Natural killer cell treated with Interleukin-12 subunit alpha and Interleukin-12 subunit beta and Interleukin-15 and Interleukin-18, amount 100 ng/mL, for 72 hours (primary cell): Measurements from ENCODE around the gene GNAL. TPM values are rescaled to one million over a fixed set of nuclear protein-coding genes. Genes with fewer than 3 reads are reported as not detected.
"Not testable (repeated sequence)": the region's sequence is repeated elsewhere in the genome, so short reads cannot be mapped to it uniquely, and the experiment has no call there.

Experiments used
- ATAC-seq, 2 donors: fragments of 150-1000 bp; cut with Tn5 transposase in 1 of 2; sonication (Bioruptor Pico), chemical (Tn5 transposase) in 1 of 2; 2 replicates each; pipeline ENCODE4 v1.10.0; 2021
- DNase-seq: peaks from one replicate; pipeline ENCODE4 v3.0.0; 2022; ENCODE audit warnings: low spot score
- H3K27ac Mint-ChIP-seq, 2 donors: 1 replicate in 1 of 2; 2 replicates in 1 of 2; pipeline ENCODE4 v1.8.0; 2022; ENCODE audit warnings: mixed read lengths in 2 of 2, mild to moderate bottlenecking in 1 of 2, moderate library complexity in 1 of 2
- H3K27me3 Mint-ChIP-seq, 2 donors: 1 replicate in 1 of 2; 2 replicates in 1 of 2; pipeline ENCODE4 v1.8.0; 2022; ENCODE audit warnings: mixed read lengths in 2 of 2
- H3K36me3 Mint-ChIP-seq: one replicate; pipeline ENCODE4 v1.8.0; 2022; ENCODE audit warnings: mixed read lengths
- H3K4me1 Mint-ChIP-seq, 2 donors: 1 replicate in 1 of 2; 2 replicates in 1 of 2; pipeline ENCODE4 v1.8.0; 2022; ENCODE audit warnings: low read depth in 2 of 2, mixed read lengths in 2 of 2, mild to moderate bottlenecking in 1 of 2
- H3K4me3 Mint-ChIP-seq: one replicate; pipeline ENCODE4 v1.8.0; 2022; ENCODE audit warnings: mixed read lengths
- H3K9me3 Mint-ChIP-seq: 2 replicates; pipeline ENCODE4 v1.8.0; 2022; ENCODE audit warnings: mixed read lengths
- total RNA-seq, 2 donors: library from RNA; stranded (reverse); gene quantifications; one replicate each; pipeline ENCODE4 v1.2.3, GENCODE V29; 2022

GNAL gene
- total RNA-seq, 2 donors from 2014 or later: 1.2 TPM

GRCh38 chr18:11850821-11851145 is 161.7 kb downstream of the GNAL start:
- Mint-ChIP-seq H3K27me3 (no peaks in the 10 kb centered on the region), H3K4me1 (peaks cover 21 to 22% of the 10 kb centered on the region in 2 donors), H3K36me3 (peaks cover 5% of the 10 kb centered on the region), H3K27ac (peak overlapping the region; percentile 88 to 95), H3K4me3 (peak overlapping the region; percentile 97), H3K9me3 (no peaks in the 10 kb centered on the region)
- ATAC-seq: peak; percentile 45 to 63
- DNase-seq: no peak

- peaks cover 21 to 22% of the 10 kb centered on the region in 2 donors for H3K4me1 Mint-ChIP-seq
- H3K27ac Mint-ChIP-seq: peak within 1 kb of the TSS; percentile 88 to 95
- peak within 1 kb of the TSS; percentile 97 for H3K4me3 Mint-ChIP-seq
- peaks cover 5% of the 10 kb centered on the region for H3K36me3 Mint-ChIP-seq
- no peaks in the 10 kb centered on the region for H3K27me3 Mint-ChIP-seq
- H3K9me3 Mint-ChIP-seq: no peaks in the 10 kb centered on the region
- DNase-seq (peak; percentile 97), ATAC-seq (peak; percentile 99)
Measured at GRCh38 chr18:11851146-11851805, 162.2 kb downstream of the GNAL start, which contains the start of gene CHMP1B. TSS of gene CHMP1B (plus strand) at chr18:11851413. CDS start at chr18:11851512, 99 bp downstream.

GRCh38 chr18:11851806-11852337 is 162.8 kb downstream of the GNAL start:
- H3K4me1 Mint-ChIP-seq: peaks cover 21 to 22% of the 10 kb centered on the region in 2 donors
- peak overlapping the region; percentile 88 to 95 for H3K27ac Mint-ChIP-seq
- peak; percentile 63 for DNase-seq
- no peaks in the 10 kb centered on the region for H3K9me3 Mint-ChIP-seq
- peak; percentile 40 to 64 for ATAC-seq
- no peaks in the 10 kb centered on the region for H3K27me3 Mint-ChIP-seq
- H3K36me3 Mint-ChIP-seq: peaks cover 5% of the 10 kb centered on the region
- peak overlapping the region; percentile 97 for H3K4me3 Mint-ChIP-seq

DNA sequence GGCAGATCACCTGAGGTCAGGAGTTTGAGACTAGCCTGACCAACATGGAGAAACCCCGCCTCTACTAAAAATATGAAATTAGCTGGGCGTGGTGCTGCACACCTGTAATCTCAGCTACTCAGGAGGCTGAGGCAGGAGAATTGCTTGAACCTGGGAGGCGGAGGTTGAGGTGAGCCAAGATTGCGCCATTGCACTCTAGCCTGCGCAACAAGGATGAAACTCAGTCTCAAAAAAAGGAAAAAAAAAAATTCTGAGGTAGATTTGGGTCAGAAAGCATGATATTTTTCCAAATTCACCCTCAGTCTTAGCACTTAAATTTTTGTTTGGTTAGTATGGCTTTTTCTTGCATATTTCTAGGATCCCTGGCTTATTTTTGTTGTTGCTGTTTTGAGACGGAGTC is 165.5 kb downstream of the GNAL start:
- not testable (repeated sequence) for DNase-seq, ATAC-seq, H3K4me3 Mint-ChIP-seq

DNA sequence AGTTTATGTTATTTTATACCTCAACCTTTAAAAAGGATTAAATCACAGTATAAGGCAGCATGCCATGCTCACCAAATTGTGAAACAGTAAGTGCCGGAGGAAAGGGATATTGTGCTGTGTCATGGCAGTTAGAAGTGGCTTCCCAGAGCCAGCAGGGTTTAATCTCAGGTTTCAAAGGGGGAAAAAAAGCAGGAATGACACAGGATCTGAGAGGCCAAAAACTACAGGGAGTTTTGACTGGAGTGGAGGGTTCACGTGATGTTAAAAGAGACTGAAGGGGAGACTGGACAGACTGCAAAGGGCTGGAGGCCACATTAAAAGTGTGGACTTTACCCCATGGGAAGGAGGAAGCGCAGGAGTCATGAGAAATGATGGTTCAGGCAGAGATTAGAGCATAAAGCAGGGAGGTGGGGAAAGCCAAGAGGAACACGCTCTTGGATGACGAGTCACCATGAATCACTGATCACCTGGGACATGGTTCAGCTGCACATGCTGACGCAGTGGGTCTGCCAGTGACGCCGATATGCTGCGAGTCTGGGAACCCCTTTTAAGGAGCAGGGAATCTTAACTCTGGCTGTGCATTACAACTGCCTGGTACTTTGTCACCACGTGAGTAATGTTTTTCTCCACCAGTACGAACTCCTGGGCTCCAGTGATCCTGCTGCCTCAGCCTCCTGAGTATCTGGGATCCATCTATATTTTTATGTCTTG is 168.3 kb downstream of the GNAL start:
- no peak overlapping the region for H3K4me3 Mint-ChIP-seq
- ATAC-seq (no peak), DNase-seq (no peak)

More for the DNA sequence above, 165.5 kb downstream of the GNAL start:
- not testable (repeated sequence) for H3K9me3 Mint-ChIP-seq, H3K27ac Mint-ChIP-seq, H3K36me3 Mint-ChIP-seq, H3K27me3 Mint-ChIP-seq
- H3K4me1 Mint-ChIP-seq: peaks cover 21 to 22% of the 10 kb centered on the region in 2 donors

DNA sequence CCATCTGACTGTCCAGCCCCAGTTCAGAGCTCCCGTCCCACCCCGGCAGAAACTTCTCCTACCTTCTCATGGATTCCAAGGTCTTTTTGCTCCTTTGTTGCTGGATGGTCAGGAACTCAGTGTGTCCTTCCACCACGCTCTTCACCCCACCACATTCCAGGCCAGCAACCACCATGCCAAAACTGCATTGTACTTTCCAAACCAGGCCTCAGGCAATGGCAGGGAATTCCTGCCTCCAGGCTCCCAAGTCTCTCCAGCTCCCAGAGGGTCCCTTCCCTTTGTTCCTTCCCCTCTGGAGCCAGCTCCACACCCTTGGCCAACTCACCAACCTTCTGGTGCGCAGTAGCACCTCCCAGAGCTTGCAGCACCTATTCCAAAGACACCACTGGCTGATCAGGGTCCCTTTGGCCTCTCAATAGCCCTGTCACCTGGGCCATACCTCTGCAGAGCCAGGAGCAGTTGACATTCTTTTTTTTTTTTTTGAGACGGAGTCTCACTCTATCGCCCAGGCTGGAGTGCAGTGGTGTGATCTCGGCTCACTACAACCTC is 170.3 kb downstream of the GNAL start:
- H3K4me1 Mint-ChIP-seq: no peaks in the 10 kb centered on the region
- no peaks in the 10 kb centered on the region for H3K27me3 Mint-ChIP-seq
- no peak overlapping the region for H3K4me3 Mint-ChIP-seq
- H3K9me3 Mint-ChIP-seq: no peaks in the 10 kb centered on the region
- H3K27ac Mint-ChIP-seq: no peak overlapping the region
- DNase-seq: no peak
- no peak for ATAC-seq
- no peaks in the 10 kb centered on the region for H3K36me3 Mint-ChIP-seq

More for the DNA sequence above, 168.3 kb downstream of the GNAL start:
- H3K9me3 Mint-ChIP-seq: no peaks in the 10 kb centered on the region
- H3K4me1 Mint-ChIP-seq: peaks cover 1 to 2% of the 10 kb centered on the region in 2 donors
- no peaks in the 10 kb centered on the region for H3K36me3 Mint-ChIP-seq
- H3K27me3 Mint-ChIP-seq: no peaks in the 10 kb centered on the region
- H3K27ac Mint-ChIP-seq: no peak overlapping the region

- H3K9me3 Mint-ChIP-seq: no peaks in the 10 kb centered on the region
- no peak for ATAC-seq
- H3K27ac Mint-ChIP-seq: no peak overlapping the region
Measured at GRCh38 chr18:11859903-11860407, 170.9 kb downstream of the GNAL start.

DNA sequence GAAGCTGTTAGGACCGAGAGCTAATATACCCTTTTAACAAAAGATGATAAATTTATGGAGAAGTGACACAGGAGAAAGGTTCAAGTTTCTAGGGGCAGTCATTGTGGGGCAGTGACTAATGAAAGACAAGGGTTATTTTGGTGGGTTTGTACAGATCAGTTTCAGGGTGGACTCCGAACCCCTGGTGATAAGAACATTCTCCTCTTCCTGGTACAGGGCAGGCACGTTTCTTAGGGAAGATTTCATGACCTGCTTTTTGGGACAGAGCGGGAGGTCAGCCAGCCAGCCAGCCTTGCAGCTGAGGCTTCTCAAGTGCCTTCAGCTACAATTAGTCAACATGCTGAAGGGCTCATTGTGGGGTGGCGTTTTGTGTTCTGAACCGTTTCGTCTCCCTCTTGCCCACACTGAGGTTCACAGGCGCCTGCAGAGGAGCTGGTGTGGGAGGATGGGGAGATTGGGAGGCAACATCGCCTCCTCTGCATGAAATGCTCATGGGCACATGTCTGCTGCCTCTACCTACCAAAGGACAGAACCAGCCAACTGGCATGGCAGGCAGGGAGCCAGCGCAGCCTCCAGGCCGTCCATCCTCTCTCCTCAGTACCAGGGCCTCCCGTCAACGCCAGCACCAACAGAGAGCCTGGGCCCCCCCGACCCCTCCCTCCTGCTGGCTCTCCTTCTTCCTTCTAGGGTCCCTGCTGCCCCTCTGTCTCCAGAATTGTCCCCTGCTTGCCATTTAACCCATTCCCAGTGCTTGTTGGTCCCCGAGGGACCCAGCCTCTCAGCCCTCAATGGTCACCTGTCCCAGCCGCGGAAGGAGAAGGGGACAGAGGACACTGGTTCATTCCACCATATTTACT is 171.8 kb downstream of the GNAL start:
- H3K27ac Mint-ChIP-seq: no peak overlapping the region
- ATAC-seq: no peak
- no peaks in the 10 kb centered on the region for H3K27me3 Mint-ChIP-seq
- H3K9me3 Mint-ChIP-seq: no peaks in the 10 kb centered on the region
- DNase-seq: no peak
- no peaks in the 10 kb centered on the region for H3K4me1 Mint-ChIP-seq
- H3K4me3 Mint-ChIP-seq: no peak overlapping the region
- no peaks in the 10 kb centered on the region for H3K36me3 Mint-ChIP-seq

More at GRCh38 chr18:11859903-11860407, 170.9 kb downstream of the GNAL start:
- H3K4me1 Mint-ChIP-seq: no peaks in the 10 kb centered on the region
- DNase-seq: no peak
- no peaks in the 10 kb centered on the region for H3K27me3 Mint-ChIP-seq
- no peak overlapping the region for H3K4me3 Mint-ChIP-seq
- H3K36me3 Mint-ChIP-seq: no peaks in the 10 kb centered on the region

DNA sequence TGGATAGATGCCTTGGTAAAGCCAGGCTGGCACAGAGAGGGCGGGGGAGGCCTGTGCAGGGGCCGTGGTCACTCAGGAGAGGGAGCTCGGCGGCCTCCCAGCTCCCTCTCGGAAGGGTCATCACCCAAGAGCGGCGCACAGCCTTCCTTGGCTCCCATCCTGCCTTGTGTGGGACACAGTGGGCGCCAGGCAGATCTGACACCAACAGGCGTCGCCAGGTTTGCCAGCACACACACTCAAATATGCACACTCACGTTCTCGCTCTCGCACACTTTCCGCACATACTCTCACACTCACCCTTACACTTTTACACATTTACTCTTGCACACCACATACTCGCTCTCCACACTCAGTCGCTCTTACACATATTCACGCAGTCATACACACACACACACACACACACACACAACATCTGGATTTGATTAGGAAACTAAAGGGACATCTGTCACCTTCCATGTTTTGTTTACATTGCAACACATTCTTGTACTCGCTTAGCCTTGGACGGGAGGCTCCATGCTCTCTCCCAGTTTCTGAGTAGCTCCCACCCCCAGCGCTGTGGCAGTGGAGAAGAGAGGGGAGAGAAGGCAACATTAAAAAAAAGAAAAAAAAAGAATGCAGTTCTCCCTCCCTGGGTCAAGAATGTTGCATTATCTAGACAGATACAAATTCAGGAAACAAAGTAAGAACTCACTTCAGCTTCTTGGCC is 172.7 kb downstream of the GNAL start:
- H3K4me1 Mint-ChIP-seq: no peaks in the 10 kb centered on the region
- ATAC-seq: no peak
- no peak overlapping the region for H3K27ac Mint-ChIP-seq
- no peaks in the 10 kb centered on the region for H3K36me3 Mint-ChIP-seq
- H3K27me3 Mint-ChIP-seq: no peaks in the 10 kb centered on the region
- H3K9me3 Mint-ChIP-seq: no peaks in the 10 kb centered on the region
- H3K4me3 Mint-ChIP-seq: no peak overlapping the region
- DNase-seq: peak; percentile 23

- no peak overlapping the region for H3K4me3 Mint-ChIP-seq
- H3K27ac Mint-ChIP-seq: no peak overlapping the region
- no peaks in the 10 kb centered on the region for H3K4me1 Mint-ChIP-seq
- ATAC-seq (no peak), DNase-seq (no peak)
- H3K9me3 Mint-ChIP-seq: no peaks in the 10 kb centered on the region
- no peaks in the 10 kb centered on the region for H3K27me3 Mint-ChIP-seq
- no peaks in the 10 kb centered on the region for H3K36me3 Mint-ChIP-seq
Measured at GRCh38 chr18:11862468-11863137, 173.5 kb downstream of the GNAL start.

GRCh38 chr18:11864471-11864870 is 175.4 kb downstream of the GNAL start:
- Mint-ChIP-seq H3K36me3 (no peaks in the 10 kb centered on the region), H3K27ac (no peak overlapping the region), H3K4me3 (no peak overlapping the region), H3K4me1 (no peaks in the 10 kb centered on the region), H3K27me3 (no peaks in the 10 kb centered on the region), H3K9me3 (no peaks in the 10 kb centered on the region)
- ATAC-seq (no peak), DNase-seq (no peak)

GRCh38 chr18:11865071-11865470 is 176.0 kb downstream of the GNAL start:
- Mint-ChIP-seq H3K4me3 (no peak overlapping the region), H3K27ac (no peak overlapping the region), H3K36me3 (no peaks in the 10 kb centered on the region), H3K27me3 (no peaks in the 10 kb centered on the region), H3K9me3 (no peaks in the 10 kb centered on the region), H3K4me1 (no peaks in the 10 kb centered on the region)
- no peak for ATAC-seq
- DNase-seq: peak; percentile 28
